SKM-1 treated with dmso at 0.1 percent for 144 hours (cell line): Measurements from ENCODE around the gene C2orf78.
"Not testable (repeated sequence)": the region's sequence is repeated elsewhere in the genome, so short reads cannot be mapped to it uniquely, and the experiment has no call there.

Experiments
- DNase-seq: peaks from one replicate; lab custom pipeline; 2025; ENCODE audit not compliant: unreplicated experiment; lab: John Stamatoyannopoulos, UW

C2orf78 gene

GRCh38 chr2:73783883-73784282 is at the start of gene C2orf78:
Gene C2orf78, plus strand, starts transcription at chr2:73784183. Its CDS starts 127 bp downstream, at chr2:73784310.
- DNase-seq = not testable (repeated sequence)

GRCh38 chr2:73736378-73736777 is 47.6 kb upstream of the C2orf78 start:
- no peak for DNase-seq

- peak; percentile 98 for DNase-seq
Measured at GRCh38 chr2:73736855-73737779, 46.9 kb upstream of the C2orf78 start, which contains the start of gene TPRKB. Gene TPRKB, minus strand, starts transcription at chr2:73737345. Its CDS starts 2,776 bp downstream, at chr2:73734569.

GRCh38 chr2:73739101-73739500 is 44.9 kb upstream of the C2orf78 start:
- no peak for DNase-seq

- no peak for DNase-seq
Measured at GRCh38 chr2:73740767-73741166, 43.2 kb upstream of the C2orf78 start.

- DNase-seq = no peak
Measured at GRCh38 chr2:73746015-73746876, 37.7 kb upstream of the C2orf78 start.

GRCh38 chr2:73746877-73747208 is 37.1 kb upstream of the C2orf78 start:
- DNase-seq = no peak

- no peak for DNase-seq
Measured at GRCh38 chr2:73749314-73749713, 34.7 kb upstream of the C2orf78 start.

GRCh38 chr2:73754332-73754731 is 29.7 kb upstream of the C2orf78 start:
- DNase-seq = not testable (repeated sequence)

GRCh38 chr2:73759285-73759764 is 24.7 kb upstream of the C2orf78 start:
- no peak for DNase-seq

- DNase-seq = no peak
Measured at GRCh38 chr2:73759904-73760303, 24.1 kb upstream of the C2orf78 start.

GRCh38 chr2:73762571-73762970 is 21.4 kb upstream of the C2orf78 start:
- DNase-seq = no peak

GRCh38 chr2:73764945-73765344 is 19.0 kb upstream of the C2orf78 start:
- no peak for DNase-seq

- no peak for DNase-seq
Measured at GRCh38 chr2:73766349-73766748, 17.6 kb upstream of the C2orf78 start.

GRCh38 chr2:73766994-73767393 is 17.0 kb upstream of the C2orf78 start:
- no peak for DNase-seq

- no peak for DNase-seq
Measured at GRCh38 chr2:73770725-73771124, 13.3 kb upstream of the C2orf78 start.

- DNase-seq = no peak
Measured at GRCh38 chr2:73772819-73773218, 11.2 kb upstream of the C2orf78 start.

GRCh38 chr2:73776381-73776780 is 7.6 kb upstream of the C2orf78 start:
- no peak for DNase-seq

- no peak for DNase-seq
Measured at GRCh38 chr2:73776869-73777519, 7.0 kb upstream of the C2orf78 start.

GRCh38 chr2:73778867-73779466 is 5.0 kb upstream of the C2orf78 start:
- not testable (repeated sequence) for DNase-seq
